NCI-H2196 (cell line): ENCODE results near the gene EXD3.
"Not testable (repeated sequence)": the region's sequence is repeated elsewhere in the genome, so short reads cannot be mapped to it uniquely, and the experiment has no call there.

Experiments
- DNase-seq: peaks from one replicate; lab custom pipeline; 2025; ENCODE audit not compliant: unreplicated experiment; lab: John Stamatoyannopoulos, UW

The EXD3 gene

GRCh38 chr9:137411645-137412380 is 11.1 kb downstream of the EXD3 start:
- DNase-seq = no peak

GRCh38 chr9:137411260-137411644 is 11.7 kb downstream of the EXD3 start:
- DNase-seq = no peak

GRCh38 chr9:137410891-137411249 is 12.1 kb downstream of the EXD3 start:
- DNase-seq = no peak

- DNase-seq = not testable (repeated sequence)
Observed at GRCh38 chr9:137410236-137410890, 12.6 kb downstream of the EXD3 start.

- no peak for DNase-seq
Observed at GRCh38 chr9:137409515-137409914, 13.4 kb downstream of the EXD3 start.

- no peak for DNase-seq
Observed at GRCh38 chr9:137408651-137409405, 14.1 kb downstream of the EXD3 start.

GRCh38 chr9:137407590-137408300 is 15.2 kb downstream of the EXD3 start:
- DNase-seq = no peak

GRCh38 chr9:137406876-137407589 is 15.9 kb downstream of the EXD3 start:
- no peak for DNase-seq

- no peak for DNase-seq
Observed at GRCh38 chr9:137406085-137406760, 16.7 kb downstream of the EXD3 start.

- no peak for DNase-seq
Observed at GRCh38 chr9:137405677-137406081, 17.3 kb downstream of the EXD3 start.

GRCh38 chr9:137404961-137405567 is 17.9 kb downstream of the EXD3 start:
- DNase-seq = no peak

- DNase-seq = no peak
Observed at GRCh38 chr9:137403269-137403668, 19.7 kb downstream of the EXD3 start.

GRCh38 chr9:137402746-137403145 is 20.2 kb downstream of the EXD3 start:
- DNase-seq = no peak

- DNase-seq = no peak
Observed at GRCh38 chr9:137398561-137399468, 24.1 kb downstream of the EXD3 start.

GRCh38 chr9:137397675-137398423 is 25.1 kb downstream of the EXD3 start:
- no peak for DNase-seq

- DNase-seq = no peak
Observed at GRCh38 chr9:137396634-137397367, 26.2 kb downstream of the EXD3 start.

- no peak for DNase-seq
Observed at GRCh38 chr9:137396227-137396626, 26.7 kb downstream of the EXD3 start.

GRCh38 chr9:137395666-137396010 is 27.3 kb downstream of the EXD3 start:
- no peak for DNase-seq
